ENCODE results near the gene PLEKHO2.

The PLEKHO2 gene

DNA sequence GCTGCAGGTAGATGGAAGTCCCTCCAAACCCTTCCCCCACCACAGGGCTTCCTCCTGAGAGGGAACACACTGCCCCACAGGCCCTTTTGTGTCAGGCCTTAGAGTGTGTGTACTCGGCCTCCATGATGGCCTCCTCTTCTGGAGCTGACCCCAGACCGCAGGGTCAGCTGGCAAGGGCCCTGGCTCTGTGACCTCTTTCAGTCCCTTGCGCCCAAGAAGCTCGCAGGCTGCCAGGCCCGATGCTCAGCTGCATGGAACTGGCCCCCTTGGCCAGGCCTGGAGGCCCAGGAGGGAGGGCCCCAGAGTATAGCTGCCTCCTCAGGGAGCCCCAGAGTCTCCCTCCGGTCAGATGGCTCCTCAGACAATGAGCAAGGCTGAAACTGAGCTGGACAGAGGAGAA is 46.6 kb downstream of the PLEKHO2 start:
- no peak overlapping the region for H3K27ac ChIP-seq
- TF ChIP-seq ZFX (IDR thresholded peaks at IDR 0.05; ENCODE audit: borderline replicate concordance) (no peak), CTCF (IDR thresholded peaks at IDR 0.05) (no peak)

- TF ChIP-seq ZFX (IDR thresholded peaks at IDR 0.05; ENCODE audit: borderline replicate concordance) (no peak), CTCF (IDR thresholded peaks at IDR 0.05) (no peak)
- no peak overlapping the region for H3K27ac ChIP-seq
Observed at GRCh38 chr15:64891561-64891960, 49.8 kb downstream of the PLEKHO2 start.

- TF ChIP-seq ZFX (IDR thresholded peaks at IDR 0.05; ENCODE audit: borderline replicate concordance): no peak
- no peak for TF ChIP-seq CTCF (IDR thresholded peaks at IDR 0.05)
- no peak overlapping the region for H3K27ac ChIP-seq
Observed at GRCh38 chr15:64892847-64893403, 51.2 kb downstream of the PLEKHO2 start.

DNA sequence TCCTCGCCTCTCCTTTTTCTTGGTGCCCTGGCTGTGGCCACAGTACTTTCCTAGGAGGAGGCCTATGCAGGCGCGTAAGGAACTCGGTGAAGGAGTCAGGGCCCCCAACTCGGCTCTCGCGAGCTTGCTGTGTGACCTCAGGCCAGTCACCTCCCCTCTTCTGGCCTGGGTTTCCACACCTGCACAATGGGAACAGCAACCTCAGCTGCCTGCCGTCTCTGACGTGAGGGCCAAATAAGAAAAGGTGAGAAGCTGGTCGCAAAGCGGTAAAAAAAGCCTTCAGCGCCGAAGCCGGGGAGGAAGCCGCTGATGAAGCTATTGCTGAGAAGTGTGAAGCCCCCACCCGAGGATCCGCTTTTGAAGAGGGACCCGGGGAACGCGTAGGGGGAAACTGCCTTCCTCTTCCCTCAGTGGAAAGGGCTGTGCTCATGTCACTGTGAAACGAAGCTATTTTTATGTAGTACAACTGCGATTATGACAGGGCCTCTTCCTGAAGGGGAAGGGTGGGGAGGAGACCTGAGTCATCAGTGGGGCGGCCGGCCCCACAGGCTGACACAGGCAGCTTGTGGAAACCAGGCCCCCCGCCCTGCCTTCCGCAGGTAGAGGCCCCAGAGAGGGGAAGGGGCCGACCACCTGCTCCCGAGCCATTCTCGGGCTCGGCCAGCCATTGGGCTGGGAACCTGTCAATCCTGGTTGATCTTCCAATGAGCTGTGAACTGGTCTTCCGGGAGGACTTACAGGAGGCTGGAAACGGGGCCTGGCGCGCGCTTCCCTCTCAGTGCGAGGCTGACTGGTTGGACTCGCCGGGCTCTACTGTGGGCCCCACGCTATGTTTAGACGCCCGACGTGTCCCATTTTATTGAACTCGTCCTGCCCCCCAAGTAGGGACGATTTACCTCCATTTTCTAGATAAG is 52.0 kb downstream of the PLEKHO2 start:
- TF ChIP-seq ZFX (IDR thresholded peaks at IDR 0.05; ENCODE audit: borderline replicate concordance) (no peak), CTCF (IDR thresholded peaks at IDR 0.05) (no peak)
- no peak overlapping the region for H3K27ac ChIP-seq

- no peak for TF ChIP-seq CTCF (IDR thresholded peaks at IDR 0.05)
- TF ChIP-seq ZFX (IDR thresholded peaks at IDR 0.05; ENCODE audit: borderline replicate concordance): no peak
- H3K27ac ChIP-seq: no peak overlapping the region
Observed at GRCh38 chr15:64894395-64895056, 52.8 kb downstream of the PLEKHO2 start.

- no peak overlapping the region for H3K27ac ChIP-seq
- TF ChIP-seq CTCF (IDR thresholded peaks at IDR 0.05) (no peak), ZFX (IDR thresholded peaks at IDR 0.05; ENCODE audit: borderline replicate concordance) (no peak)
Observed at GRCh38 chr15:64895285-64896065, 53.8 kb downstream of the PLEKHO2 start.
